ENCODE data around the gene BCAS3. TPM values are rescaled to one million over a fixed set of nuclear protein-coding genes. Genes with fewer than 3 reads are reported as not detected.
"Not testable (repeated sequence)": the region's sequence is repeated elsewhere in the genome, so short reads cannot be mapped to it uniquely, and the experiment has no call there.

The BCAS3 gene
- total and polyA plus RNA-seq, 4 donors: 11.6 to 47.6 (median 27.4) TPM

DNA sequence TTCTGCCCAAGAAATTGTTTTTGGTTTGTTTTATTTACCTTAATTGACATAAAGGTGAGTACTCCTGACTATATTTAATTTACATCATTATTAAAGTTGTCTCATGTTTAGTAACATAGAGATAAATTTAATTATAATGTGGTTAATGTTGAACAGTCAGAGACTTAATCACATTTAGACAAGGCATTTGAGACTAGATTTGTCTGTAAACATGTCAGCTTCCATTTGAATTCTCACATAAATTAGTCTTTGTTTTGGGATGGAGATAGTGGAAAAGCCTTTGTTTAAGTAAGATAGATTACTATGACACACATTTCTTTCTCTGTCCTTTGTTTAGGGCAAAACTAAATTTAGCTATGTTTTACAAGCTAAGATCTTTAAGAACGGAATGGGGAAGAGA is 18.5 kb upstream of the BCAS3 start:
- Histone ChIP-seq H3K27ac (ENCODE audit: low read depth in 1 of 2, low read length in 2 of 2) (no peak overlapping the region), H3K36me3 (ENCODE audit: control insufficient read depth in 1 of 2, insufficient read depth in 2 of 2, low read length in 1 of 2) (peaks cover 1 to 2% of the 10 kb centered on the region in 2 donors), H3K27me3 (ENCODE audit: control insufficient read depth in 1 of 2, insufficient read depth in 2 of 2, low read length in 1 of 2) (no peaks in the 10 kb centered on the region), H3K4me3 (ENCODE audit: low read length in 2 of 2) (no peak overlapping the region), H3K4me1 (ENCODE audit: control insufficient read depth in 1 of 2, insufficient read depth in 2 of 2, low read length in 2 of 2) (no peaks in the 10 kb centered on the region), H3K9me3 (ENCODE audit: control insufficient read depth, low read length) (no peaks in the 10 kb centered on the region)
- 61 to 76% methylated on average over 1 of the region's 1 CpG for WGBS, 2 donors
- DNase-seq: no peak
- no peak for ATAC-seq (ENCODE audit: low FRiP score)
- intact Hi-C loops (cut with DNase I): no loop called here

DNA sequence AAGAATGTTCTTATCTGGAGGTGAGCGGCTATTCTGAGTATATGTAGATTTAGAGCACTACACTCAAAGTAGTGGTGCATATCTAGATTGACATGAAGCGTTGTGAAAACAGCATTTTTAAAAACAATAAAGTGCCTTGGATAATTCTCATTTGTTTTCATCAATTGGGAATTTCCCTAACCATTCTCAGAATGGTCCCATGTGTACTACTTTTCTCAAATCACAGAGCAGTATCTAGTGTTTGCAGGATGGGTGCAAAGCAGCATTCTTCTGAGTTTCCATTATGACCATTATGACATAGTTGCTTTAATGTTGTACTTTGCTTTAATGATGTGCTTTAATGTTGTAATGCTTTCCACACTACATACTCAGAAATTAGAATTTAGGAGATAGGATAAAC is 16.2 kb upstream of the BCAS3 start:
- WGBS, 2 donors: 90 to 92% methylated on average over 2 of the region's 2 CpGs
- Histone ChIP-seq H3K4me1 (ENCODE audit: control insufficient read depth in 1 of 2, insufficient read depth in 2 of 2, low read length in 2 of 2) (no peaks in the 10 kb centered on the region), H3K4me3 (ENCODE audit: low read length in 2 of 2) (no peak overlapping the region), H3K27ac (ENCODE audit: low read depth in 1 of 2, low read length in 2 of 2) (no peak overlapping the region), H3K27me3 (ENCODE audit: control insufficient read depth in 1 of 2, insufficient read depth in 2 of 2, low read length in 1 of 2) (no peaks in the 10 kb centered on the region), H3K9me3 (ENCODE audit: control insufficient read depth, low read length) (no peaks in the 10 kb centered on the region), H3K36me3 (ENCODE audit: control insufficient read depth in 1 of 2, insufficient read depth in 2 of 2, low read length in 1 of 2) (peaks cover 2 to 5% of the 10 kb centered on the region in 2 donors)
- intact Hi-C loops (cut with DNase I): no loop called here
- no peak for DNase-seq
- no peak for ATAC-seq (ENCODE audit: low FRiP score)

DNA sequence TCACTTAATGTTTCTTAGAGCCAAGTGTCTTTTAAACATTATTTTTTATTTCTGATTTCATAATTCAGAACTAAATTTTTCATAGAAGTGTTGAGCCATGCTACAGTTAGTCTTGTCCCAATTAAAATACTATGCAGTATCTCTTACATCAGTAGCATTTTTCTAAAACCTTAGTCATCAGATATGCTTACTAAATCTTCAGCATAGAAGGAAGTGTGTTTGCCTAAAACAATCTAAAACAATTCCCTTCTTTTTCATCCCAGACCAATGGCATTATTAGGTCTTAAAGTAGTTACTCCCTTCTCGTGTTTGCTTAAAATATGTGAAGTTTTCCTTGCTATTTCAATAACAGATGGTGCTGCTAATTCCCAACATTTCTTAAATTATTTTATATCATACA is 13.6 kb upstream of the BCAS3 start:
- H3K27ac ChIP-seq (ENCODE audit: low read depth in 1 of 2, low read length in 2 of 2): no peak overlapping the region
- intact Hi-C loops (cut with DNase I): no loop called here
- H3K36me3 ChIP-seq (ENCODE audit: control insufficient read depth in 1 of 2, insufficient read depth in 2 of 2, low read length in 1 of 2): peaks cover 2 to 5% of the 10 kb centered on the region in 2 donors
- WGBS, 2 donors: 63 to 69% methylated on average over 1 of the region's 1 CpG
- H3K9me3 ChIP-seq (ENCODE audit: control insufficient read depth, low read length): no peaks in the 10 kb centered on the region
- DNase-seq (no peak), ATAC-seq (ENCODE audit: low FRiP score) (no peak)
- H3K27me3 ChIP-seq (ENCODE audit: control insufficient read depth in 1 of 2, insufficient read depth in 2 of 2, low read length in 1 of 2): no peaks in the 10 kb centered on the region
- no peaks in the 10 kb centered on the region for H3K4me1 ChIP-seq (ENCODE audit: control insufficient read depth in 1 of 2, insufficient read depth in 2 of 2, low read length in 2 of 2)
- H3K4me3 ChIP-seq (ENCODE audit: low read length in 2 of 2): no peak overlapping the region

DNA sequence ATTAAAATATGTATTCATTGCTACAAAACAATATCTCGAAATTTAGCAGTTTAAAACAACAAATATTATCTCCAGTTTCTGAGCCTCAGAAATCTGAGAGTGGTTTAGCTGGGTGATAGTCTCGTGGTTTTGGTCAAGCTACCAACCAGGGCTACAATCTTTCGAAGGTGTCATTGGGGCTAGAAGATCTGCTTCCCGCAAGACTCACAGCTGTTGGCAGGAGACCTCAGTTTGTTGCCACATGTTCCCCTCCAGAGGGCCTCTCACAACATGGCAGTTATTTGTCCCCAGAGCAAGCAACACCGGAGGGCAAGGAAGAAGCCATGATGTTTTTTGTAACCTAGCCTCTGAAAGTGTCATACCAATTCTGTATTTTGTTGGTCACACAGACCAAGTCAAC is 12.0 kb upstream of the BCAS3 start:
- WGBS, 2 donors: 89 to 93% methylated on average over 5 of the region's 5 CpGs
- Histone ChIP-seq H3K4me1 (ENCODE audit: control insufficient read depth in 1 of 2, insufficient read depth in 2 of 2, low read length in 2 of 2) (no peaks in the 10 kb centered on the region), H3K4me3 (ENCODE audit: low read length in 2 of 2) (no peak overlapping the region), H3K36me3 (ENCODE audit: control insufficient read depth in 1 of 2, insufficient read depth in 2 of 2, low read length in 1 of 2) (peaks cover 2 to 5% of the 10 kb centered on the region in 2 donors), H3K27ac (ENCODE audit: low read depth in 1 of 2, low read length in 2 of 2) (no peak overlapping the region), H3K27me3 (ENCODE audit: control insufficient read depth in 1 of 2, insufficient read depth in 2 of 2, low read length in 1 of 2) (no peaks in the 10 kb centered on the region), H3K9me3 (ENCODE audit: control insufficient read depth, low read length) (no peaks in the 10 kb centered on the region)
- intact Hi-C loops (cut with DNase I): no loop called here
- no peak for DNase-seq
- no peak for ATAC-seq (ENCODE audit: low FRiP score)

DNA sequence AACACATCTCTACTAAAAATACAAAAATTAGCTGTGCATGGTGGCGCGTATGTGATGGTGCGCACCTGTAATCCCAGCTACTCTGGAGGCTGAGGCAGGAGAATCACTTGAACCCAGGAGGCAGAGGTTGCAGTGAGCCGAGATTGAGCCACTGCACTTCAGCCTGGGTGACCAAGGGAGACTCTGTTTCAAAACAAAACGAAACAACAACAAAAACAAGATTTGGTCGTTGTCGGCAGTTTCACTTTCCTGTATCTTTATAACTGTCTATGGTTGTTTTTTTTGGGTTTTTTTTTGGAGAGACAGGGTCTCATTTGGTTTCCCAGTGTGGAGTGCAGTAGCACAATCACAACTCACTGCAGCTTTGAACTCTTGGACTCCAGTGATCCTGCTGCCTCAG is 8.9 kb upstream of the BCAS3 start:
- H3K4me3 ChIP-seq (ENCODE audit: low read length in 2 of 2); H3K36me3 ChIP-seq (ENCODE audit: control insufficient read depth in 1 of 2, insufficient read depth in 2 of 2, low read length in 1 of 2); H3K9me3 ChIP-seq (ENCODE audit: control insufficient read depth, low read length); H3K27ac ChIP-seq (ENCODE audit: low read depth in 1 of 2, low read length in 2 of 2); intact Hi-C loops (cut with DNase I); H3K4me1 ChIP-seq (ENCODE audit: control insufficient read depth in 1 of 2, insufficient read depth in 2 of 2, low read length in 2 of 2); ATAC-seq (ENCODE audit: low FRiP score); H3K27me3 ChIP-seq (ENCODE audit: control insufficient read depth in 1 of 2, insufficient read depth in 2 of 2, low read length in 1 of 2); DNase-seq: not testable (repeated sequence)
- 78 to 81% methylated on average over 7 of the region's 7 CpGs for WGBS, 2 donors

DNA sequence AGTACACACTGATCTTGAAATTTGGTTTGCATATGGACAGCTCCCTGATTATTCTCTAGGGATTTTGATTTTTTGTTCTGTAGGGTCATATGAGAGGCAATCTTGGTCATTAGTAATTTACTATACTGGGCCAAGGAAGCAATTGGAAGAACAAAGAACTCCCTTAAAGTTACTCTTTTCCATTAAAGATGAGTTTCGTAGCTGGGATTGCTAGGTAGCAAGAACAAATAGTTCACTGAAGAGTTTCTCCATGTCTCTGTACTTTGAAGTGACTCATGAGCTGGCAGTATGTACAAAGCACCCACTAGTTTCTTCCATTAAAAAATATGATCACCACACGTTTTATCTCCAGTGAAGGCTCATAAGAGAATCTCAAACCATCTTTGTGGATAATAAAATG is 6.2 kb upstream of the BCAS3 start:
- Histone ChIP-seq H3K36me3 (ENCODE audit: control insufficient read depth in 1 of 2, insufficient read depth in 2 of 2, low read length in 1 of 2) (no peaks in the 10 kb centered on the region), H3K4me3 (ENCODE audit: low read length in 2 of 2) (no peak overlapping the region), H3K4me1 (ENCODE audit: control insufficient read depth in 1 of 2, insufficient read depth in 2 of 2, low read length in 2 of 2) (no peaks in the 10 kb centered on the region), H3K9me3 (ENCODE audit: control insufficient read depth, low read length) (no peaks in the 10 kb centered on the region), H3K27me3 (ENCODE audit: control insufficient read depth in 1 of 2, insufficient read depth in 2 of 2, low read length in 1 of 2) (no peaks in the 10 kb centered on the region), H3K27ac (ENCODE audit: low read depth in 1 of 2, low read length in 2 of 2) (no peak overlapping the region)
- intact Hi-C loops (cut with DNase I): no loop called here
- no peak for ATAC-seq (ENCODE audit: low FRiP score)
- WGBS, 2 donors: 41 to 49% methylated on average over 2 of the region's 2 CpGs
- no peak for DNase-seq

DNA sequence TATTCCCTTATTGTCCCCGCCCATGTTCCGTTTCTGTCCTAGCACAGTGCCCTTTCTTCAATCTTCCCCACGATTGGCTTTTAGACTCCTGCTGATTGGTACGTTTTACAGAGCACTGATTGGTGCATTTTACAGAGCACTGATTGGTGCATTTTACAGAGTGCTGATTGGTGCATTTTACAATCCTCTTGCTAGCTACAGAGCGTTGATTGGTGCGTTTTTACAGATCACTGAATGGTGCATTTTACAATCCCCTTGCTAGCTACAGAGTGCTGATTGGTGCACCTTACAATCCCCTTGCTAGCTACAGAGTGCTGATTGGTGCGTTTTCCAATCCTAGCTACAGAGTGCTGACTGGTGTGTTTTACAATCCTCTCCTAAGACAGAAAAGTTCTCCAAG is 3.0 kb upstream of the BCAS3 start:
- intact Hi-C loops (cut with DNase I); H3K27ac ChIP-seq (ENCODE audit: low read depth in 1 of 2, low read length in 2 of 2); DNase-seq; H3K9me3 ChIP-seq (ENCODE audit: control insufficient read depth, low read length); H3K36me3 ChIP-seq (ENCODE audit: control insufficient read depth in 1 of 2, insufficient read depth in 2 of 2, low read length in 1 of 2); H3K4me1 ChIP-seq (ENCODE audit: control insufficient read depth in 1 of 2, insufficient read depth in 2 of 2, low read length in 2 of 2); H3K4me3 ChIP-seq (ENCODE audit: low read length in 2 of 2); H3K27me3 ChIP-seq (ENCODE audit: control insufficient read depth in 1 of 2, insufficient read depth in 2 of 2, low read length in 1 of 2); ATAC-seq (ENCODE audit: low FRiP score): not testable (repeated sequence)
- whole genome bisulfite sequencing, 2 donors: 87% methylated on average over 7 of the region's 7 CpGs

DNA sequence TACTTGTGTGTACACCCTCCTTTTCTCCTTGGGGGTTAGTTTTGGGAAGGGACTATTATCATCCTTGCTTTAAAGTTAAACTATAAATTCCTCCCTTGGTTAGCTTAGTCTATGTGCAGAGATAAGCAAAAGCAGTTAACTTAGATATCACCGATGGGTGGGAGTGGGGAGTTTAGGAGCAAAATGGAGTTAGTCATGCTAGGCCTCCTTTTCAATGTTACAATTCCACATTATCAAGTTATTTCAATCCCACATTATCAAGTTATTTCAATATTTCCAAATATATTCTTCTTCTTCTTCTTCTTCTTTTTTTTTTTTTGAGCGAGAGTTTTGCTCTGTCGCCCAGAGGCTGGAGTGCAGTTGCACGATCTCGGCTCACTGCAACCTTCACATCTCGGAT is 1.7 kb upstream of the BCAS3 start:
- H3K36me3 ChIP-seq (ENCODE audit: control insufficient read depth in 1 of 2, insufficient read depth in 2 of 2, low read length in 1 of 2): no peaks in the 10 kb centered on the region
- intact Hi-C loops (cut with DNase I): no loop called here
- H3K9me3 ChIP-seq (ENCODE audit: control insufficient read depth, low read length): no peaks in the 10 kb centered on the region
- WGBS, 2 donors: 95 to 96% methylated on average over 6 of the region's 6 CpGs
- no peak for DNase-seq
- H3K4me3 ChIP-seq (ENCODE audit: low read length in 2 of 2): no peak overlapping the region
- no peak overlapping the region for H3K27ac ChIP-seq (ENCODE audit: low read depth in 1 of 2, low read length in 2 of 2)
- ATAC-seq (ENCODE audit: low FRiP score): no peak
- no peaks in the 10 kb centered on the region for H3K4me1 ChIP-seq (ENCODE audit: control insufficient read depth in 1 of 2, insufficient read depth in 2 of 2, low read length in 2 of 2)
- H3K27me3 ChIP-seq (ENCODE audit: control insufficient read depth in 1 of 2, insufficient read depth in 2 of 2, low read length in 1 of 2): no peaks in the 10 kb centered on the region

DNA sequence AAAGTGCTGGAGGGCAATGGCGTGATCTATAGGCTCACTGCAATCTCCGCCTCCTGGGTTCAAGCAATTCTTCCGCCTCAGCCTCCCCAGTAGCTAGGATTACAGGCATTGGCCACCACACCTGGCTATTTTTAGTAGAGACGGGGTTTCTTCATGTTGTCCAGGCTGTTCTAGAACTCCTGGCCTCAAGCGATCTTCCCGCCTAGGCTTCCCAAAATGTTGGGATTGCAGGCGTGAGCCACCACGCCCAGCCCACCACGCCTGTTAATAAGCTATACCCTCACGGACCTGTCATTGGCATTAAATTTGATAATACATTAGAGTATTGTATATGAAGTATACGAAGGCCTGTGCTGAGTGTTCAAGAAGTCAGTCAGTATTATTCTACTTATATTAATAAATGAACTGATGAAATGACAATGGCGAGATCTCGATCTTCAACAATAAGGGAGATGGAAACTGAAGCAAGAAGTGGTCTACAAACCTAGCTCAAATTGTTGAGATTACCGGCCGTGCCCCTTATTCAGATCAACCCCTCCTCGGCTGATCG is 818 bp upstream of the BCAS3 start:
- H3K27me3 ChIP-seq (ENCODE audit: control insufficient read depth in 1 of 2, insufficient read depth in 2 of 2, low read length in 1 of 2): no peaks in the 10 kb centered on the region
- DNase-seq (peak in 1 of 2 donors; percentile 51), ATAC-seq (ENCODE audit: low FRiP score) (no peak)
- no peaks in the 10 kb centered on the region for H3K4me1 ChIP-seq (ENCODE audit: control insufficient read depth in 1 of 2, insufficient read depth in 2 of 2, low read length in 2 of 2)
- WGBS, 2 donors: 28 to 31% methylated on average over 17 of the region's 17 CpGs
- no peaks in the 10 kb centered on the region for H3K36me3 ChIP-seq (ENCODE audit: control insufficient read depth in 1 of 2, insufficient read depth in 2 of 2, low read length in 1 of 2)
- no peaks in the 10 kb centered on the region for H3K9me3 ChIP-seq (ENCODE audit: control insufficient read depth, low read length)
- intact Hi-C loops (cut with DNase I): no loop called here
- peak overlapping the region; percentile 33 to 75 for H3K4me3 ChIP-seq (ENCODE audit: low read length in 2 of 2)
- no peak overlapping the region for H3K27ac ChIP-seq (ENCODE audit: low read depth in 1 of 2, low read length in 2 of 2)
